ENCODE results near the gene CDH13.
"Not testable (repeated sequence)": the region's sequence is repeated elsewhere in the genome, so short reads cannot be mapped to it uniquely, and the experiment has no call there.

CDH13 gene

GRCh38 chr16:82899006-82899405 is 272.2 kb downstream of the CDH13 start:
- DNase-seq: no peak

GRCh38 chr16:82899731-82900450 is 273.1 kb downstream of the CDH13 start:
- DNase-seq: no peak

- no peak for DNase-seq
Observed at GRCh38 chr16:82900559-82900958, 273.8 kb downstream of the CDH13 start.

GRCh38 chr16:82911925-82912324 is 285.2 kb downstream of the CDH13 start:
- no peak for DNase-seq

GRCh38 chr16:82915139-82915824 is 288.5 kb downstream of the CDH13 start:
- no peak for DNase-seq

GRCh38 chr16:82917886-82918595 is 291.3 kb downstream of the CDH13 start:
- DNase-seq: no peak

- no peak for DNase-seq
Observed at GRCh38 chr16:82924075-82924854, 297.5 kb downstream of the CDH13 start.

GRCh38 chr16:82926500-82926899 is 299.7 kb downstream of the CDH13 start:
- DNase-seq: no peak

GRCh38 chr16:82933933-82934332 is 307.2 kb downstream of the CDH13 start:
- DNase-seq: not testable (repeated sequence)

GRCh38 chr16:82935766-82936165 is 309.0 kb downstream of the CDH13 start:
- no peak for DNase-seq

- DNase-seq: no peak
Observed at GRCh38 chr16:82936941-82937551, 310.3 kb downstream of the CDH13 start.

GRCh38 chr16:82937926-82938520 is 311.3 kb downstream of the CDH13 start:
- DNase-seq: no peak

GRCh38 chr16:82943371-82943770 is 316.6 kb downstream of the CDH13 start:
- no peak for DNase-seq

- no peak for DNase-seq
Observed at GRCh38 chr16:82945420-82946101, 318.8 kb downstream of the CDH13 start.

- no peak for DNase-seq
Observed at GRCh38 chr16:82947698-82948097, 320.9 kb downstream of the CDH13 start.

GRCh38 chr16:82949016-82949415 is 322.2 kb downstream of the CDH13 start:
- DNase-seq: no peak

- DNase-seq: no peak
Observed at GRCh38 chr16:82953517-82953916, 326.7 kb downstream of the CDH13 start.

- DNase-seq: no peak
Observed at GRCh38 chr16:82954224-82954929, 327.6 kb downstream of the CDH13 start.

- no peak for DNase-seq
Observed at GRCh38 chr16:82955741-82956348, 329.1 kb downstream of the CDH13 start.

- DNase-seq: no peak
Observed at GRCh38 chr16:82957212-82957611, 330.4 kb downstream of the CDH13 start.

Data from inflammatory macrophage treated with lipopolysaccharide for 4 hours (primary cell).